LNCaP clone FGC (cell line): ENCODE data around the gene CACNB2.

Experiments used
- DNase-seq: peaks from one replicate; pipeline ENCODE4 v3.0.0-alpha.2; 2011; ENCODE audit warnings: low read depth
- H3K4me3 ChIP-seq: 2 replicates; pipeline ENCODE4 v1.5.1; 2011; ENCODE audit warnings: mild to moderate bottlenecking, low read depth, low read length, control low read depth
- CTCF ChIP-seq: IDR thresholded peaks from 2 replicates; pipeline ENCODE4 v1.5.1; 2012; ENCODE audit warnings: mild to moderate bottlenecking; ENCODE audit not compliant: control insufficient read depth, insufficient read depth; ENCODE audit errors: extremely low read depth

Gene CACNB2

GRCh38 chr10:18359812-18360211 lies 219.6 kb downstream of the CACNB2 start:
- no peak for DNase-seq
- H3K4me3 ChIP-seq = no peak overlapping the region
- no peak for TF ChIP-seq CTCF

- no peak for TF ChIP-seq CTCF
- H3K4me3 ChIP-seq = no peak overlapping the region
- no peak for DNase-seq
Observed at GRCh38 chr10:18362892-18363291, 222.7 kb downstream of the CACNB2 start.

- no peak overlapping the region for H3K4me3 ChIP-seq
- no peak for TF ChIP-seq CTCF
- no peak for DNase-seq
Observed at GRCh38 chr10:18364987-18365775, 225.0 kb downstream of the CACNB2 start.

GRCh38 chr10:18367840-18368239 lies 227.6 kb downstream of the CACNB2 start:
- no peak overlapping the region for H3K4me3 ChIP-seq
- DNase-seq = no peak
- TF ChIP-seq CTCF = no peak

GRCh38 chr10:18368273-18368672 lies 228.0 kb downstream of the CACNB2 start:
- no peak overlapping the region for H3K4me3 ChIP-seq
- DNase-seq = no peak
- no peak for TF ChIP-seq CTCF

- no peak for TF ChIP-seq CTCF
- no peak for DNase-seq
- no peak overlapping the region for H3K4me3 ChIP-seq
Observed at GRCh38 chr10:18368682-18369081, 228.5 kb downstream of the CACNB2 start.
